Measurements from ENCODE around the gene EMID1. TPM values are rescaled to one million over a fixed set of nuclear protein-coding genes. Genes with fewer than 3 reads are reported as not detected.

The EMID1 gene
- total and polyA plus RNA-seq, 10 donors = 18.5 to 90.3 (median 61.2) TPM

DNA sequence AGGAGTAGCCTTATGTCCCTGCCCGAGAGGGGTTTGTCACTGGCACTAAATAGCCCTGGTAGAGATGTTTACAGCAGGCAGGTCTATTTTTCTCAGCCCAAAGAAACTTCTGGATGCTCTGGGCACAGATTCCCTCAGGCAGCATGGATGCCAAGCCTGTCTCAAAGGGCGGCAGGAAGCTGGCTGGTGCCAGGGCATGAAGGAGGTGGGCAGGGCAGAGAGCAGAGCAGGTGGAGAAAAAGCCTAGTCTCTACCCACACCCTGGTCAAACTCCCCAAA lies 96.6 kb downstream of the EMID1 start:
- H3K4me1 ChIP-seq = peaks cover 3 to 43% (median 30%) of the 10 kb centered on the region in 6 donors

DNA sequence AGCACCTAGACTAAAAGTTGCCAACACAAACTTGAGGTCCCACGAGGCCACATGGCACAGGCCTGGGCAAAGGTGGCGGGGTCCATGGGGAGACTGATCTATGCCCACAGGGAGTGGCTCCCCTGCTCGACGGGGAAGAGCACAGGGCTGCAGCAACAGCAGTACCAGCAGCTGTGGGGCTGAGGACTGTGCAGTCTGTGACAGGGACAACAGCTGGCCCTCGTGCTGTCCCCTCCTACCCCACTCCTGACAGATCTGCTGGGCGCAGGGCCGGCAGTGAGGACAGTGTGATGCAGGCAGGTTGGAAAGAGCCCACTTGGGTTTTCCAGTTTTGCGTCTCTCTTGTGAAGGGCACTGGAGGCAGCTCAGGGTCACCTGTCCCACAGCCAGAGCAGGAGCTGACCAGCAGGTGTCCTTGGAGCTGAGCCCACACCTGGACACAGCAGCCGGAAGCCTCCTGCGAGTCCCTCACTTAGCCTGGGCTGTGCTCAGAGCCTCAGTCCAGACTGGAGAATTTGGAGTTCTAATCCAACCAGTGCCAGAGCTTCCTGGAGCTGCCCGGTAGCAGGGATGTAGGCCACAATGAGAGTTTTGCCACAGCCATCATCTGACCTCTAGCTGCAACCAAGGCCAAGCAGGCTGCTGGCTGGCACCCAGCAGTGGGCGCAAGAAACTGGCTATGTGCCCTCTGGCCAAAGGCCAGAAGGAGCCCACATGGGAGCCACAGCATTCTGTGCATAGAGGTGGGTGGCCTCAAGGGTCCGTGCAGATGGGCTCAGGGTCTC lies 97.2 kb downstream of the EMID1 start:
- peak in 1 of 3 donors; percentile 16 for TF ChIP-seq POLR2AphosphoS5 (IDR thresholded peaks at IDR 0.05)
- TF ChIP-seq, protein P1, sequence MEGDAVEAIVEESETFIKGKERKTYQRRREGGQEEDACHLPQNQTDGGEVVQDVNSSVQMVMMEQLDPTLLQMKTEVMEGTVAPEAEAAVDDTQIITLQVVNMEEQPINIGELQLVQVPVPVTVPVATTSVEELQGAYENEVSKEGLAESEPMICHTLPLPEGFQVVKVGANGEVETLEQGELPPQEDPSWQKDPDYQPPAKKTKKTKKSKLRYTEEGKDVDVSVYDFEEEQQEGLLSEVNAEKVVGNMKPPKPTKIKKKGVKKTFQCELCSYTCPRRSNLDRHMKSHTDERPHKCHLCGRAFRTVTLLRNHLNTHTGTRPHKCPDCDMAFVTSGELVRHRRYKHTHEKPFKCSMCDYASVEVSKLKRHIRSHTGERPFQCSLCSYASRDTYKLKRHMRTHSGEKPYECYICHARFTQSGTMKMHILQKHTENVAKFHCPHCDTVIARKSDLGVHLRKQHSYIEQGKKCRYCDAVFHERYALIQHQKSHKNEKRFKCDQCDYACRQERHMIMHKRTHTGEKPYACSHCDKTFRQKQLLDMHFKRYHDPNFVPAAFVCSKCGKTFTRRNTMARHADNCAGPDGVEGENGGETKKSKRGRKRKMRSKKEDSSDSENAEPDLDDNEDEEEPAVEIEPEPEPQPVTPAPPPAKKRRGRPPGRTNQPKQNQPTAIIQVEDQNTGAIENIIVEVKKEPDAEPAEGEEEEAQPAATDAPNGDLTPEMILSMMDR (IDR thresholded peaks at IDR 0.05 in 8 of 11, conservative IDR thresholded peaks at IDR 0.05 in 3 of 11) = no peak
- no peak for TF ChIP-seq POLR2A (IDR thresholded peaks at IDR 0.05)
- DNase-seq = no peak
- peaks cover 6 to 43% (median 34%) of the 10 kb centered on the region in 6 donors for H3K36me3 ChIP-seq
- H3K27me3 ChIP-seq (replicated peaks in 1 of 7) = peaks cover 0 to 31% (median 9%) of the 10 kb centered on the region in 7 donors
- H3K9me3 ChIP-seq = no peaks in the 10 kb centered on the region
- peaks cover 3 to 48% (median 33%) of the 10 kb centered on the region in 6 donors for H3K4me1 ChIP-seq
- H3K27ac ChIP-seq = peak overlapping the region in 5 of 8 donors; percentile 15 to 48 (median 23)
- 51 to 63% (median 58%) methylated on average over 6 to 13 of the region's 13 CpGs for WGBS, 5 donors
- no peak overlapping the region for H3K4me3 ChIP-seq
- intact Hi-C loops (cut with DNase I; ENCODE audit: low total_unique reads) = no loop called here

More for the DNA sequence above, 96.6 kb downstream of the EMID1 start:
- 65 to 89% (median 76%) methylated on average over 2 of the region's 2 CpGs for WGBS, 5 donors
- no peak overlapping the region for H3K4me3 ChIP-seq
- H3K27ac ChIP-seq = peak overlapping the region in 1 of 8 donors; percentile 38
- peaks cover 11 to 48% (median 40%) of the 10 kb centered on the region in 6 donors for H3K36me3 ChIP-seq
- DNase-seq = no peak
- H3K9me3 ChIP-seq = no peaks in the 10 kb centered on the region
- H3K27me3 ChIP-seq (replicated peaks in 1 of 7) = peaks cover 0 to 26% (median 9%) of the 10 kb centered on the region in 7 donors
- intact Hi-C loops (cut with DNase I; ENCODE audit: low total_unique reads) = no loop called here
- no peak for TF ChIP-seq POLR2AphosphoS5 (IDR thresholded peaks at IDR 0.05)
- TF ChIP-seq, protein P1 (IDR thresholded peaks at IDR 0.05 in 8 of 11, conservative IDR thresholded peaks at IDR 0.05 in 3 of 11) = no peak
- TF ChIP-seq POLR2A (IDR thresholded peaks at IDR 0.05) = no peak

DNA sequence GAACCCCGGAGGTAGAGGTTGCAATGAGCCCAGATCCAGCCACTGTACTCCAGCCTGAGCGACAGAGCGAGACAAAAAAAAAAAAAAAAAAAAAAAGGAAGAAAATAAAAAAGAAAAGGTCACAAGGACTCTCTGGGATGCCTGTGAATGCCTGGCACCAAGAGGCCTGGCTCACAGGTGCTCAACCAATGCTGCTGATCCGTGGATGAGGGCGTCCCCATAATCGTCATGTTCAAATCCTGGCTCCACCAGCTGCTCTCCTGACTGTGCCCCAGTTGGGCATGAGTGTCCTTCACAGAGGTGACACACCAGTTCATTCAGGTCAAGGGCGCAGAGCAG lies 100.1 kb downstream of the EMID1 start:
- H3K27me3 ChIP-seq (replicated peaks in 1 of 7) = peaks cover 0 to 43% (median 9%) of the 10 kb centered on the region in 7 donors
- intact Hi-C loops (cut with DNase I; ENCODE audit: low total_unique reads) = no loop called here
- peaks cover 24 to 77% (median 61%) of the 10 kb centered on the region in 6 donors for H3K4me1 ChIP-seq
- peak overlapping the region; percentile 60 to 89 (median 72) for H3K4me3 ChIP-seq
- peaks cover 0 to 13% (median 5%) of the 10 kb centered on the region in 6 donors for H3K36me3 ChIP-seq
- WGBS, 5 donors = 48 to 61% (median 56%) methylated on average over 6 to 7 of the region's 7 CpGs
- no peak for DNase-seq
- peak overlapping the region in 4 of 8 donors; percentile 82 to 89 (median 84) for H3K27ac ChIP-seq
- TF ChIP-seq POLR2A (IDR thresholded peaks at IDR 0.05) = no peak
- TF ChIP-seq, protein P1 (IDR thresholded peaks at IDR 0.05 in 8 of 11, conservative IDR thresholded peaks at IDR 0.05 in 3 of 11) = no peak
- no peak for TF ChIP-seq POLR2AphosphoS5 (IDR thresholded peaks at IDR 0.05)
- H3K9me3 ChIP-seq = no peaks in the 10 kb centered on the region

DNA sequence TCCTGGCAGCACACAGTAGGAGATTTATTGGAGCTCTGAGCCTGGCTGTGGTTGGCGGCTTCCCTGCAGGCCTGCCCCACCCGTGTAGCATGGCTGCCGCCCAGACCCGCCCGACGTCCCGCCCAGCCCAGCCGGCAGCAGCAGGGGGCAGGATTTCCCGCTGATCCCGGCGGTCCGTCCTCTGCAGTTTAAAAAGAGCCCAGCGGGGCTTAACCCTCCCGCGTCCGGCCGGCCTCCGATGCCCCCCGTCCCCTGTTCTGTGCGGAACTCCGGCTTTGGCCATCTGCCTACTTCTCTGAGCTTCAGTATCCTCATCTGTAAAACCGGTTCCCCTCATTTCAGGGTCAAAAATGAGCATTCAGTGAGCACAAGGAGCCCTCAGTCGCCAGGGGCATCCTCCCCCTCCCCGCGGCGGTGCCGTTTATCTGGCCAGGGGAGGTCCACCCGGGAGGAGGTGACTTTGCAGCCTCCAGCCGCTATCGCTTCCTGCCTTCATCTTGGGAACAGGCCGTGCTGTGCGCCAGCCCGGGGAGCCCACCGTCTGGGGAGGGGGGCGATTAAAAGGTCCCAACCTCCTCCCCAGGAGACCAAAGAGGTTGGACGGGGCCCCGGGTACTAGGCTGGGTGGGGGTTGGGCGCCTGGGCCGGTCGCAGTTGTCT lies 100.6 kb downstream of the EMID1 start, which contains the start of gene GAS2L1:
Gene GAS2L1 (plus strand): TSS at position 476 of the 660 bp plus-strand sequence. CDS start 1,456 bp downstream, outside the sequence.
- H3K27ac ChIP-seq = peak within 1 kb of the TSS; percentile 51 to 89 (median 77)
- intact Hi-C loops (cut with DNase I; ENCODE audit: low total_unique reads) = no loop called here

More for the DNA sequence above, 100.6 kb downstream of the EMID1 start, which contains the start of gene GAS2L1:
- Histone ChIP-seq H3K4me1 (peaks cover 26 to 82% (median 66%) of the 10 kb centered on the region in 6 donors), H3K36me3 (peaks cover 0 to 8% (median under 1%) of the 10 kb centered on the region in 6 donors), H3K4me3 (peak within 1 kb of the TSS; percentile 60 to 89 (median 72)), H3K27me3 (replicated peaks in 1 of 7) (peaks cover 0 to 48% (median 9%) of the 10 kb centered on the region in 7 donors), H3K9me3 (no peaks in the 10 kb centered on the region)
- TF ChIP-seq, protein P1 (IDR thresholded peaks at IDR 0.05 in 8 of 11, conservative IDR thresholded peaks at IDR 0.05 in 3 of 11) = peak; percentile 5 to 83 (median 70)
- TF ChIP-seq POLR2AphosphoS5 (IDR thresholded peaks at IDR 0.05) (peak; percentile 26 to 77 (median 70)), POLR2A (IDR thresholded peaks at IDR 0.05) (no peak)
- peak; percentile 89 for DNase-seq
- WGBS, 5 donors = 0 to 2% (median 1%) methylated on average over 2 to 40 of the region's 40 CpGs

Measured in spleen (tissue), 11 donors.